Retina (tissue), 1 donor: ENCODE data around the gene TMEM95.

ENCODE experiments used
- DNase-seq: peaks from one replicate; pipeline ENCODE4 v3.0.0-alpha.2; 2016

Gene TMEM95

GRCh38 chr17:7380855-7381683 is 26.1 kb downstream of the TMEM95 start, which contains the start of gene TNK1:
Gene TNK1 (plus strand): TSS chr17:7381089. CDS start chr17:7382927, 1,838 bp downstream.
- DNase-seq, result peak; percentile 51

DNA sequence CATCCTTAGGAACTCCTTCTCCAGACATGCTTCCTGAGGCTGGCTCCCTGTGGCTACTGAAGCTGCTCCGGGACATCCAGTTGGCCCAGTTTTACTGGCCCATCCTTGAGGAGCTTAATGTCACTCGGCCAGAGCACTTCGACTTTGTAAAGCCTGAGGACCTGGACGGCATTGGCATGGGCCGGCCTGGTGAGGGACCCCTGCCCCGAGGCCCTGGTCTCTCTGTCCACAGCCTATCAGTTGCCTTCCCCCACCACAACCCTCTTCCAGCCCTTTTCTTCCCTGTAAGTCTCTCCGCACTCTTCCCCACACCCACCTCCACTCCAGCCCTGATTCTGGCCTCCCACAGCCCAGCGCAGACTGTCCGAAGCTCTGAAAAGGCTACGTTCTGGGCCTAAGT is 27.9 kb downstream of the TMEM95 start:
- peak; percentile 15 for DNase-seq

DNA sequence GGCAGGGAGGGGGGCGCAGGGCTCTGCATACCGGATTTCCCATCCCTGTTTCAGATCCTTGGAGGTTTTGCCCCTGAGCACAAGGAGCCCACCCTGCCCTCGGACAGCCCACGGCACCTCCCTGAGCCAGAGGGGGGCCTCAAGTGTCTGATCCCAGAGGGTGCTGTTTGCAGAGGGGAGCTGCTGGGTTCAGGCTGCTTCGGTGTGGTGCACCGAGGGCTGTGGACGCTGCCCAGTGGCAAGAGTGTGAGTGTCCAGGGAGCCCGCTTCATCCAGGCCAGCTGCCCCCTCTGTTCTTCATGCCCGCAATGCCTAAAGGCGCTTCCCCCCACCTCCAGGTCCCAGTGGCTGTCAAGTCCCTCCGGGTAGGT is 28.4 kb downstream of the TMEM95 start:
- DNase-seq, result peak; percentile 17

- peak; percentile 88 for DNase-seq
Observed at GRCh38 chr17:7383742-7384488, 29.0 kb downstream of the TMEM95 start.

- DNase-seq, result no peak
Observed at GRCh38 chr17:7384489-7385081, 29.6 kb downstream of the TMEM95 start.

- DNase-seq, result no peak
Observed at GRCh38 chr17:7388856-7389255, 33.9 kb downstream of the TMEM95 start.

DNA sequence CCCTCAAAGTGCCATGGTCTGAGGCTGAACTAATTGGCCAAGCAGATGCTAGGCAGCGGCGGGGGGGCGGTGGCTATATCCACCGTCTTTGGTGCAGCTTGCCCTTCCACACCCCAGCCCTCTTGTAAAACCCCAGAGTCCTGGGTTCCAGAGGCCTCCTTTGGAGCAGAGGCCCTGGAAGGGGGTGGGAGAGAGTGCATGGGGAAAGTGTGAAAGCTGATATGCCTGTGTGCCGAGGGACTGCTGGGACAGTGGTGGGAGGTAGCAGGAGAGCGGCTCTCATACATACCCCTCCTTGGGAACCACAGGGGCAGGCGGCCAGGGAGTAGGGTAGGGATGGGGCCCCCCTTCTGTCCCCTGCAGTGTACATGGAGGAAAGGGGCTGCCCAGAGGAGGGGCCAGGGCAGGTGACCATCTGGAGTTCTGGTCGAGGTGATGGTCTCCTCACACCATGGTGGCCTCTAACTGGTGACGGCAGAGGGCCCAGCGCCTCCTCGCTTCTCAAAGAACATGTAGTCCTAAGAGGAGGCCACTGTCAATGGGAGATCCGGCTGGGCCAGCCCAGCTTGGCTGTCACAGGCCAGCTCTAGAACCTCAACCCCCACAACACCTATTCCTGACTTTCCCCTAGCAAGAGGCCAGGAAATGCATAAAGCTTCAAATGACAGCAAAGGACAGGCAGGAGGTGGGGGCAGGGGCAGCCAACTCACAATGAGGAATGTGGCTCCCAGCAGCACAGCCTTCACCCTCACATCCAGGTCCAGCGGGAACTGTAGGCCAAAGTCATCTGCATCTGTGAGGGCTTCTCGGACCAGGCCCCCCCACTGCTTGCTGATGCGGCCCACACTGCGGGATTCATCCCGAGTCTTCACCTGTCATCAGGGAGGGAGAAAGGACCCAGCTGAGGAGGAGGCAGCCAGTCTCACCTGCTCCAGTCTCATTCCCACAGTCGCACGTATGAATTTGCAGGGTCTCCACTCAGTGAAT is 35.3 kb downstream of the TMEM95 start:
- no peak for DNase-seq

DNA sequence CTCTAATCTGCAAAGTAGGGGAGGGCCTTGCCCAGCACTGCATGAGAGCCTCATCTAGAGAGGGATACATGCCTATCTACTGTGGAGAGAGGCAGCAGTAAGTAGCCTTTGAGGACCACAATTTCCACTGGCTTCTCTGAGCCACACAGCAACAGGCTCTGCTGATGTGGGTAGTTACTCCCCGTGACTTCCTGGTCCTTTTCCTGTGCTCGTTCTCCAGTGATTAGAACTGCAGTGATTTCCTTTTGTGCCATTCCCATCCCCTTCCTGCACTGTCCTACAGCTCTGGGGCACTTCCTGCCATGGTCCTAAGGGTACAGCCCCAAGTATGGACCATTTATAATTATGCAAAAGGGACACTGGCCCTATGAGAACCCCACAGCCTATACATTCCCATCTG is 36.4 kb downstream of the TMEM95 start:
- no peak for DNase-seq

GRCh38 chr17:7392696-7393612 is 38.0 kb downstream of the TMEM95 start:
- peak; percentile 55 for DNase-seq

DNA sequence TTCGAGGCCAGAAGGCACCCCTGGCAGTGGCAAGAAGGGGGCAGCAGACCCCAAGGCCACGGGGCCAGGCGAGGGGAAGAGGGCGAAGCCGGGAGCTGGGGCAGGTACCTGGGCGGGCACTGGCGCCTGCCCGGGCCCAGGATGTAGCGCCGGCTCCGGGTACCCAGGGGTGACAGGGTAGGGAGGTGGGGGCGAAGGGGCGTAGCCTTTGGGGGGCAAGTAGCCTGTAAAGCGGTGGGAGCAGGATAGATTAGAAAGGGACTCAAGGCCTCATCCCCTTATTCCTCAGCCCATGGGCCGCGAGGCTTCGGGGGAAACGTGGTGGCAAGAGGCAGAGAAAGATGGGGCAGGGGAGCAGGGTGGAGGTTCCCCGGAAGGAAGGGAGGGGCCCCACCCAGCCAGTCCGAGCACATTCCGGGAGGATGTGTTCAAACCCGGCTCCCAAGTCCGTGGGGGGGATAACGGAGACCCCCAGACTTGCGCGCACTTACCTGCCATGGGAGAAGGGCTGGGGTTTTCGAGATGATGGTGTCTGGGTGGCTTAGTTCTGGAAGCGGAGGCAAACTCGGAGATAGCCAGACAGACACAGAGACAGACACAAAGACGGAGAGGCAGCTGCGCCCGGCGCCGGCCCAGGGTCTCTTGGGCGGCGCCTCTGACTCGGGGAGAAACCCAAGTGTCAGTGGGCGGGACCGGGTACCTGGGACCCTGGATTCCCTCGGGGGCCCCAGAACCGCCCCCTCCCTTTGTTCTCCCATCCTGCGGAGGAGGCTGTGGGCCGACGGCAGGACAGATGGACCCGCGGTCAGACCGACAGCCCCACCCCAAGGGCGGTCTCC is 38.9 kb downstream of the TMEM95 start:
- peak; percentile 75 for DNase-seq

DNA sequence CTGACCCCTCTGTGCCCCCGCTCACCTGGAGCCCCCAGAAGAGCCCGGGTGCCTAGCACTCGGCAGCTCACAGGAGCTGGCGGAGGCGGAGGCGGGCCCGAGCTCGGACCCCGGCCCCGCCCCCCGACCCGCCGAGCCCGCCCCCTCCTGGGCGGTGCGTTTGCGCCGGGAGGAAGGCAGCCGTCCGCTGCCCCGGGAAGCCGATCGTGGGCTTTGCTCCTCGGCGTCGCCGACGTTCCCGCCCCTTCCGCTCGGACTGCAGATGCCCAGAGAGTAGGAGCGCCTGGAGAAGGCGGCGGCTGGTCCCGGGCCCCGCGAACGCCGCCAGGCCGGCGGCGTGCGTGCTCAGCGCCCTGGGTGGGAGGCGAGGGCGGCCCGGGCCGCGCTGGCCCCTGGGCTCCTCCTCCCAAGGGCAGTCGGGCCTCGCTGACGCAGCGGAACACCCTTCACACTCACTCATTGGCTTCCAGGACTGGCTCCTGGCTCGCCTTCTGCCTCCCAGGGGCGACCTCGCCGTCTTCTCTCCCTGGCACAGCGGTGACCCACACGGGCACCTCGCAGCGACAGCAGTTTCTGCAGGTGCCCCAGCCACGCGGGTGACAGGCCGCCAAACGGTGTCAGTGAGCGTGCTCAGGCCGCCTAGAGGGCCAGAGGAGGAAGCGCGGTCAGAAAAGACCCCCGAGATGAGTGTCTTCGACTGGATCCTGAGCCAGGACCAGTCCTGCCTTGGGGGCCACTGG is 39.7 kb downstream of the TMEM95 start, which contains the start of gene PLSCR3:
TSS of gene PLSCR3 (minus strand) at position 74 of the 740 bp plus-strand sequence. CDS start 415 bp downstream, outside the sequence.
- peak; percentile 92 for DNase-seq

DNA sequence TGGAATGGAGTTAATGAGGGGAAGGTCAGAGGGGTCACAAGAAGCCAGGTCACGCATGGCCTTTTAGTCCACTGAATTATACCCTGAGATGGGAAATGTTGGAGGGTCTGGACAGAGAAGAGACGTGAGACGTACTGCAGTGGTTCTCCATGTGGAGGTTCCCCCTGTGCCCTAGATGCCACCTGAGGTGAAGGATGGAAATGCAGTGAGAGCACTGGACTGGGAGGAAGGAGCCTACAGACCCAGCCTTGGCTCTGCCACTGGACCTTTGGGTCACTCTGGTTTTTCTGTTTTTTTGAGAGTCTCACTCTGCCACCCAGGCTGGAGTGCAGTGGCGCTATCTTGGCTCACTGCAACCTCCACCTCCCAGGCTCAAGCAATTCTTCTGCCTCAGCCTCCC is 41.2 kb downstream of the TMEM95 start:
- no peak for DNase-seq

GRCh38 chr17:7398612-7399011 is 43.7 kb downstream of the TMEM95 start:
- no peak for DNase-seq

DNA sequence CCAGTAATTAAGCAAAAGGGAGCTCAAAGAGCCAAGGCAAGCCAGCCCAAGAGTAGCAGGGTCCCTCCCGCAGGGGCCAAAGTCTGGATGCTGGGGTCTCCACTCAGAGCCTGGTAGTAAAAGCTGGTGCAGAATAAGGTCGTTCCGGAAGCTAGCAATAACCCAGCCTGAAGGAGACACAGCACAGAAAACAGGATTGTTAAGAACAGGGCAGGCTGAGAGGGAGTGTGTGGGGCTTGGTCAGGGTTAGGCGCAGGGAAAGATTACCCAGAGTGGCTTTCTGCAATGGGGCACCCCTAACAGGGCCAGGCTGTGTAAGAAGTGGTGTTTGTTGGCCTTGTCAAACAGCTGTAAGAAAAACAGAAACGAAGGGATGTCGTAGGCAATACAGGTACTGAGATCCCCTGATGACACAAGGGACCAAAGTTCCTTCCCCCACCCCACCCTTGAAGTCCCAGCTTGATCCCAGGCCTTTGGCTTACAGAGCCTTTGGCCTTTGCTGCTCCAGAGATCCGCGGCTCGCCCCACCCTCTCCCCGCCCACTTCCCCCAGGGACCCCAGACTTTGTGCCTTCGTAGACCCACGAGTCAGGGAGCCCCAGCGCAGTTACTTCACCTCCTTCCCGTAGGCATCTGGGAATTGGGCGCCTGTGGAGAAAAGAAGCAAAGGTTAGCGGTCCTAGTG is 48.2 kb downstream of the TMEM95 start:
- no peak for DNase-seq

DNA sequence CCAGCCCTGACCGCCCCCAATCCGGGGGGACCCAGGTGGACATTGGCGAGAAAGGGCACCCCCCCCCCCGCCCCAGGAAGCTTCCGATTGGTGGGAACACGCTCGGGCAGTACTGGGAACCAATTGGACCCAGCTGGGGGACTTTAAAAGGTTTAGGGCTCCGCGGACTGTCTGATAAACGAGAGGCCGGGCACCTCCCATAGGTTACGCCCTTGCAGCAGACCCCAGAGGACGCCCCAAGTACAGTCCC is 48.7 kb downstream of the TMEM95 start:
- DNase-seq, result no peak

- DNase-seq, result peak; percentile 98
Observed at GRCh38 chr17:7403977-7404736, 49.2 kb downstream of the TMEM95 start, which contains the start of gene TMEM256. Gene TMEM256 (minus strand): TSS chr17:7404097. CDS start chr17:7404084, 13 bp downstream.

GRCh38 chr17:7404737-7405349 is 49.9 kb downstream of the TMEM95 start:
- DNase-seq, result peak; percentile 47
